ENCODE data around the gene VPS33A. TPM values are rescaled to one million over a fixed set of nuclear protein-coding genes. Genes with fewer than 3 reads are reported as not detected.
A peak's percentile ranks its signal among the peaks of the same experiment; 100 is the strongest.

The VPS33A gene
- 13.7 and 20.3 TPM in 2 replicates for total RNA-seq (2014; rRNA removed; shearing (Covaris generic); ENCODE audit: low replicate concordance)

- no peaks in the 10 kb centered on the region for H4K20me1 ChIP-seq (ENCODE audit: insufficient read depth, low read depth, low read length)
- H3K9ac ChIP-seq (ENCODE audit: low read length): peak within 1 kb of the TSS; percentile 87
- H3K4me2 ChIP-seq (ENCODE audit: low read depth, low read length, poor library complexity, severe bottlenecking): peak within 1 kb of the TSS; percentile 68
- H3K4me1 ChIP-seq (ENCODE audit: low read length): peaks cover 17% of the 10 kb centered on the region
- H3K9me2 ChIP-seq (replicated peaks; ENCODE audit: insufficient read depth, low read length): no peaks in the 10 kb centered on the region
- peaks cover 28% of the 10 kb centered on the region for H3K79me2 ChIP-seq (ENCODE audit: low read length)
- no peaks in the 10 kb centered on the region for H3K9me3 ChIP-seq (ENCODE audit: low read length)
- H3K27ac ChIP-seq (ENCODE audit: low read length): peak within 1 kb of the TSS; percentile 80
- peak within 1 kb of the TSS; percentile 86 for H2AFZ ChIP-seq (ENCODE audit: low read length)
- DNase-seq: peak; percentile 99
- H3K27me3 ChIP-seq (ENCODE audit: low read length): no peaks in the 10 kb centered on the region
- H3K36me3 ChIP-seq (ENCODE audit: insufficient read depth, low read length): peaks cover 2% of the 10 kb centered on the region; the same call in 1 of the 2 replicates
- H3K4me3 ChIP-seq (ENCODE audit: low read length): peak within 1 kb of the TSS; percentile 87
Observed at GRCh38 chr12:122266230-122266901, at the start of gene VPS33A. VPS33A (minus strand) TSS chr12:122266494; CDS start chr12:122266408, 86 bp downstream.

- Histone ChIP-seq H3K4me2 (ENCODE audit: low read depth, low read length, poor library complexity, severe bottlenecking) (no peak overlapping the region), H3K4me1 (ENCODE audit: low read length) (peaks cover 22% of the 10 kb centered on the region), H3K9me3 (ENCODE audit: low read length) (no peaks in the 10 kb centered on the region), H2AFZ (ENCODE audit: low read length) (no peak overlapping the region), H3K9ac (ENCODE audit: low read length) (no peak overlapping the region), H3K4me3 (ENCODE audit: low read length) (no peak overlapping the region), H3K27me3 (ENCODE audit: low read length) (no peaks in the 10 kb centered on the region), H3K9me2 (replicated peaks; ENCODE audit: insufficient read depth, low read length) (no peaks in the 10 kb centered on the region), H4K20me1 (ENCODE audit: insufficient read depth, low read depth, low read length) (no peaks in the 10 kb centered on the region), H3K27ac (ENCODE audit: low read length) (no peak overlapping the region), H3K79me2 (ENCODE audit: low read length) (no peaks in the 10 kb centered on the region), H3K36me3 (ENCODE audit: insufficient read depth, low read length) (no peaks in the 10 kb centered on the region)
- DNase-seq: no peak
Observed at GRCh38 chr12:122312926-122313325, 46.6 kb upstream of the VPS33A start.

GRCh38 chr12:122311696-122312095 lies 45.4 kb upstream of the VPS33A start:
- H3K4me3 ChIP-seq (ENCODE audit: low read length): no peak overlapping the region
- peaks cover 23% of the 10 kb centered on the region for H3K4me1 ChIP-seq (ENCODE audit: low read length)
- no peaks in the 10 kb centered on the region for H4K20me1 ChIP-seq (ENCODE audit: insufficient read depth, low read depth, low read length)
- no peak overlapping the region for H3K9ac ChIP-seq (ENCODE audit: low read length)
- DNase-seq: no peak
- H3K36me3 ChIP-seq (ENCODE audit: insufficient read depth, low read length): no peaks in the 10 kb centered on the region
- H3K27me3 ChIP-seq (ENCODE audit: low read length): no peaks in the 10 kb centered on the region
- no peaks in the 10 kb centered on the region for H3K9me2 ChIP-seq (replicated peaks; ENCODE audit: insufficient read depth, low read length)
- no peaks in the 10 kb centered on the region for H3K9me3 ChIP-seq (ENCODE audit: low read length)
- H3K4me2 ChIP-seq (ENCODE audit: low read depth, low read length, poor library complexity, severe bottlenecking): no peak overlapping the region
- no peak overlapping the region for H2AFZ ChIP-seq (ENCODE audit: low read length)
- H3K79me2 ChIP-seq (ENCODE audit: low read length): no peaks in the 10 kb centered on the region
- no peak overlapping the region for H3K27ac ChIP-seq (ENCODE audit: low read length)

- peaks cover 23% of the 10 kb centered on the region for H3K4me1 ChIP-seq (ENCODE audit: low read length)
- no peak overlapping the region for H2AFZ ChIP-seq (ENCODE audit: low read length)
- H3K4me2 ChIP-seq (ENCODE audit: low read depth, low read length, poor library complexity, severe bottlenecking): no peak overlapping the region
- DNase-seq: no peak
- H3K36me3 ChIP-seq (ENCODE audit: insufficient read depth, low read length): no peaks in the 10 kb centered on the region
- H3K9ac ChIP-seq (ENCODE audit: low read length): no peak overlapping the region
- H3K27me3 ChIP-seq (ENCODE audit: low read length): no peaks in the 10 kb centered on the region
- no peaks in the 10 kb centered on the region for H3K9me2 ChIP-seq (replicated peaks; ENCODE audit: insufficient read depth, low read length)
- H3K79me2 ChIP-seq (ENCODE audit: low read length): no peaks in the 10 kb centered on the region
- no peaks in the 10 kb centered on the region for H4K20me1 ChIP-seq (ENCODE audit: insufficient read depth, low read depth, low read length)
- H3K4me3 ChIP-seq (ENCODE audit: low read length): no peak overlapping the region
- no peak overlapping the region; the same call in 1 of the 2 replicates for H3K27ac ChIP-seq (ENCODE audit: low read length)
- no peaks in the 10 kb centered on the region for H3K9me3 ChIP-seq (ENCODE audit: low read length)
Observed at GRCh38 chr12:122310626-122311333, 44.5 kb upstream of the VPS33A start.

GRCh38 chr12:122309564-122310121 lies 43.3 kb upstream of the VPS33A start:
- Histone ChIP-seq H3K27me3 (ENCODE audit: low read length) (no peaks in the 10 kb centered on the region), H3K9me2 (replicated peaks; ENCODE audit: insufficient read depth, low read length) (no peaks in the 10 kb centered on the region), H3K79me2 (ENCODE audit: low read length) (no peaks in the 10 kb centered on the region), H3K9ac (ENCODE audit: low read length) (no peak overlapping the region), H3K4me3 (ENCODE audit: low read length) (no peak overlapping the region), H3K27ac (ENCODE audit: low read length) (no peak overlapping the region), H3K36me3 (ENCODE audit: insufficient read depth, low read length) (no peaks in the 10 kb centered on the region), H2AFZ (ENCODE audit: low read length) (no peak overlapping the region), H3K9me3 (ENCODE audit: low read length) (no peaks in the 10 kb centered on the region), H4K20me1 (ENCODE audit: insufficient read depth, low read depth, low read length) (no peaks in the 10 kb centered on the region), H3K4me1 (ENCODE audit: low read length) (peaks cover 23% of the 10 kb centered on the region), H3K4me2 (ENCODE audit: low read depth, low read length, poor library complexity, severe bottlenecking) (no peak overlapping the region)
- no peak for DNase-seq

GRCh38 chr12:122308811-122309210 lies 42.5 kb upstream of the VPS33A start:
- H2AFZ ChIP-seq (ENCODE audit: low read length): no peak overlapping the region
- H3K4me3 ChIP-seq (ENCODE audit: low read length): no peak overlapping the region
- no peaks in the 10 kb centered on the region for H3K9me2 ChIP-seq (replicated peaks; ENCODE audit: insufficient read depth, low read length)
- no peaks in the 10 kb centered on the region for H3K36me3 ChIP-seq (ENCODE audit: insufficient read depth, low read length)
- no peak overlapping the region for H3K4me2 ChIP-seq (ENCODE audit: low read depth, low read length, poor library complexity, severe bottlenecking)
- peaks cover 23% of the 10 kb centered on the region for H3K4me1 ChIP-seq (ENCODE audit: low read length)
- H3K27me3 ChIP-seq (ENCODE audit: low read length): no peaks in the 10 kb centered on the region
- H3K79me2 ChIP-seq (ENCODE audit: low read length): no peaks in the 10 kb centered on the region
- DNase-seq: no peak
- H3K9ac ChIP-seq (ENCODE audit: low read length): no peak overlapping the region
- H3K9me3 ChIP-seq (ENCODE audit: low read length): no peaks in the 10 kb centered on the region
- H3K27ac ChIP-seq (ENCODE audit: low read length): no peak overlapping the region
- H4K20me1 ChIP-seq (ENCODE audit: insufficient read depth, low read depth, low read length): no peaks in the 10 kb centered on the region

GRCh38 chr12:122306407-122306806 lies 40.1 kb upstream of the VPS33A start:
- Histone ChIP-seq H3K4me3 (ENCODE audit: low read length) (no peak overlapping the region), H2AFZ (ENCODE audit: low read length) (no peak overlapping the region)

GRCh38 chr12:122304924-122305323 lies 38.6 kb upstream of the VPS33A start:
- no peaks in the 10 kb centered on the region for H3K79me2 ChIP-seq (ENCODE audit: low read length)
- no peak overlapping the region for H3K4me3 ChIP-seq (ENCODE audit: low read length)
- no peak overlapping the region for H2AFZ ChIP-seq (ENCODE audit: low read length)
- H3K4me1 ChIP-seq (ENCODE audit: low read length): peaks cover 11% of the 10 kb centered on the region
- H3K9me2 ChIP-seq (replicated peaks; ENCODE audit: insufficient read depth, low read length): no peaks in the 10 kb centered on the region
- H3K36me3 ChIP-seq (ENCODE audit: insufficient read depth, low read length): no peaks in the 10 kb centered on the region
- no peaks in the 10 kb centered on the region for H4K20me1 ChIP-seq (ENCODE audit: insufficient read depth, low read depth, low read length)
- H3K27ac ChIP-seq (ENCODE audit: low read length): no peak overlapping the region
- no peak overlapping the region for H3K9ac ChIP-seq (ENCODE audit: low read length)
- H3K4me2 ChIP-seq (ENCODE audit: low read depth, low read length, poor library complexity, severe bottlenecking): no peak overlapping the region
- H3K27me3 ChIP-seq (ENCODE audit: low read length): no peaks in the 10 kb centered on the region
- no peaks in the 10 kb centered on the region for H3K9me3 ChIP-seq (ENCODE audit: low read length)
- DNase-seq: no peak

More at GRCh38 chr12:122306407-122306806, 40.1 kb upstream of the VPS33A start:
- Histone ChIP-seq H3K27ac (ENCODE audit: low read length) (no peak overlapping the region), H3K27me3 (ENCODE audit: low read length) (no peaks in the 10 kb centered on the region), H3K79me2 (ENCODE audit: low read length) (no peaks in the 10 kb centered on the region), H3K9me2 (replicated peaks; ENCODE audit: insufficient read depth, low read length) (no peaks in the 10 kb centered on the region), H3K4me2 (ENCODE audit: low read depth, low read length, poor library complexity, severe bottlenecking) (no peak overlapping the region), H3K4me1 (ENCODE audit: low read length) (peaks cover 23% of the 10 kb centered on the region), H3K9me3 (ENCODE audit: low read length) (no peaks in the 10 kb centered on the region), H3K9ac (ENCODE audit: low read length) (no peak overlapping the region), H4K20me1 (ENCODE audit: insufficient read depth, low read depth, low read length) (no peaks in the 10 kb centered on the region), H3K36me3 (ENCODE audit: insufficient read depth, low read length) (no peaks in the 10 kb centered on the region)
- peak; percentile 51 for DNase-seq
